ENCODE results near the gene MT3. TPM values are rescaled to one million over a fixed set of nuclear protein-coding genes. Genes with fewer than 3 reads are reported as not detected.

Gene MT3
- total RNA-seq: 1 to 10 TPM in 1 of 2 experiments, under 1 TPM in 1; 0.64 to 1.6 TPM

DNA sequence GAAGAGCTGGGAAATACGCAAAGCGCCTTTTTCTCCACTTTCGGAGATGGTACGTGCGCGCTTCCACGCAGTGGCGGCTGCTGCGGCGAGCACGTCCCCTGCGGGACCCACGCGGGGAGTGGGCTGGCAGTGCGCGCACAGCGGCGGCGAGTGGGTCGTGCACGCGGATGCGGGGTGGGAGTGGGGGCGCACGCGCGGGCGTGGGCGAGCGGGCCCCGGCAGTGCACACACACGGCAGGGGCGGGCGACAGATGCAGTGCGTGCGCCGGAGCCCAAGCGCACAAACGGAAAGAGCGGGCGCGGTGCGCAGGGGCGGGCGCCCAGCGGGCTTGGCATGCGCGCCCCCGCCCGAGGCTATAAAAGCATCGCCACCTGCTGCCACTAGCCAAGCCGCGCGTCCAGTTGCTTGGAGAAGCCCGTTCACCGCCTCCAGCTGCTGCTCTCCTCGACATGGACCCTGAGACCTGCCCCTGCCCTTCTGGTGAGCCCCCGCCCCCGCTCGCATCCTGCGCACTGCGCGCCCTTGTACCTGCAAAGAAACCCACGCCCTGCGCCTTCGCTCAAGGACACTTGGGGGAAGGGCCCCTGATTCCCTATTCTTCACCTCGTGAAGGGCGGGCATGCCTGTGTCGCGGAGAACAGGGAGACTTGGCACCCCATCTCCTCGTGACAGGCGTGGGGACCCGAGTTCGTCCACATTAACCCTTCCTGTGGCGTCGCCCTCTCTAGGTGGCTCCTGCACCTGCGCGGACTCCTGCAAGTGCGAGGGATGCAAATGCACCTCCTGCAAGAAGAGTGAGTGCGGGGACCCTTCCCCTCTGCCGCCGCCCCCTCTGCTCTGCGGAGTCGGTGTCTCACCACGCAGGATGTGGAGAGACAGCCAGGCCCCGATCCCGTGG, at the start of gene MT3:
Gene MT3, plus strand, starts transcription at position 388 of the 899 bp plus-strand sequence. Its CDS starts 63 bp downstream, at position 451.
- CTCF ChIA-PET: no interaction called here
- H3K9me3 Mint-ChIP-seq: no peaks in the 10 kb centered on the region
- no peak within 1 kb of the TSS for H3K27ac Mint-ChIP-seq
- H3K36me3 Mint-ChIP-seq (ENCODE audit: low read depth): no peaks in the 10 kb centered on the region
- H3K27me3 Mint-ChIP-seq (ENCODE audit: low read depth): peaks cover 18% of the 10 kb centered on the region
- peaks cover 9% of the 10 kb centered on the region for H3K4me1 Mint-ChIP-seq (ENCODE audit: low read depth)
- H3K4me3 Mint-ChIP-seq: peak within 1 kb of the TSS; percentile 73
- DNase-seq: peak; percentile 19
- intact Hi-C loops (cut with micrococcal nuclease): no loop called here

DNA sequence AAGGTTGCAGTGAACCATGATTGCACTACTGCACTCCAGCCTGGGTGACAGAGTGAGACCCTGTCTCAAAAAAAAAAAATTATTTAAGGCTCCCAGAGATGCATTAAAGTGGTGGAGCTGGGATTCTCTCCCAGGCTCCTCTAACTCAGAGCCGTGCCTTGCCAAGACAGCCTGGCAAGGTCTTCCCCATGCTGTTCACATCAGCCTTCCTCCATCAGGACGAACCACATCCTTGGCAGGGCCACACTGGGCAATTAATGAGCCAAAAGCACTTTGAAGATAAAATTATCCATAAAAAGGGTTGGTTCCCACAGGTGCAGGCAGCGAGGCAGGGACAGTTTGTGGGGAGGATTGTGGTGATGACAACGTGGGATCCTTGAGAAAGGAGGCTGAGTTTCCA, 49.7 kb upstream of the MT3 start:
- no peak overlapping the region for H3K27ac Mint-ChIP-seq
- no peaks in the 10 kb centered on the region for H3K4me1 Mint-ChIP-seq (ENCODE audit: low read depth)
- no peak overlapping the region for H3K4me3 Mint-ChIP-seq
- DNase-seq: no peak
- H3K36me3 Mint-ChIP-seq (ENCODE audit: low read depth): no peaks in the 10 kb centered on the region
- intact Hi-C loops (cut with micrococcal nuclease): no loop called here
- no peaks in the 10 kb centered on the region for H3K27me3 Mint-ChIP-seq (ENCODE audit: low read depth)
- H3K9me3 Mint-ChIP-seq: no peaks in the 10 kb centered on the region
- CTCF ChIA-PET: interaction anchor here (0.7 kb wide), 1 partner anchor 76 kb away, joined by 3 read pairs; no protein-coding TSS in a partner anchor

GRCh38 chr16:56542039-56542438, 47.3 kb upstream of the MT3 start:
- intact Hi-C loops (cut with micrococcal nuclease): no loop called here
- H3K4me1 Mint-ChIP-seq (ENCODE audit: low read depth): no peaks in the 10 kb centered on the region
- no peaks in the 10 kb centered on the region for H3K9me3 Mint-ChIP-seq
- no peaks in the 10 kb centered on the region for H3K36me3 Mint-ChIP-seq (ENCODE audit: low read depth)
- no peaks in the 10 kb centered on the region for H3K27me3 Mint-ChIP-seq (ENCODE audit: low read depth)
- no peak for DNase-seq
- H3K4me3 Mint-ChIP-seq: no peak overlapping the region
- CTCF ChIA-PET: no interaction called here
- no peak overlapping the region for H3K27ac Mint-ChIP-seq

- Mint-ChIP-seq H3K4me3 (no peak overlapping the region), H3K27me3 (ENCODE audit: low read depth) (no peaks in the 10 kb centered on the region), H3K27ac (no peak overlapping the region), H3K9me3 (no peaks in the 10 kb centered on the region), H3K36me3 (ENCODE audit: low read depth) (no peaks in the 10 kb centered on the region), H3K4me1 (ENCODE audit: low read depth) (peaks cover 17% of the 10 kb centered on the region)
- DNase-seq: no peak
- intact Hi-C loops (cut with micrococcal nuclease): no loop called here
- CTCF ChIA-PET: interaction anchor here (0.6 to 1.5 kb wide), 5 partner anchors 30 to 155 kb away, joined by 3 to 5 read pairs (median 3); no protein-coding TSS in a partner anchor
Observed at GRCh38 chr16:56547120-56547948, 42.0 kb upstream of the MT3 start.

DNA sequence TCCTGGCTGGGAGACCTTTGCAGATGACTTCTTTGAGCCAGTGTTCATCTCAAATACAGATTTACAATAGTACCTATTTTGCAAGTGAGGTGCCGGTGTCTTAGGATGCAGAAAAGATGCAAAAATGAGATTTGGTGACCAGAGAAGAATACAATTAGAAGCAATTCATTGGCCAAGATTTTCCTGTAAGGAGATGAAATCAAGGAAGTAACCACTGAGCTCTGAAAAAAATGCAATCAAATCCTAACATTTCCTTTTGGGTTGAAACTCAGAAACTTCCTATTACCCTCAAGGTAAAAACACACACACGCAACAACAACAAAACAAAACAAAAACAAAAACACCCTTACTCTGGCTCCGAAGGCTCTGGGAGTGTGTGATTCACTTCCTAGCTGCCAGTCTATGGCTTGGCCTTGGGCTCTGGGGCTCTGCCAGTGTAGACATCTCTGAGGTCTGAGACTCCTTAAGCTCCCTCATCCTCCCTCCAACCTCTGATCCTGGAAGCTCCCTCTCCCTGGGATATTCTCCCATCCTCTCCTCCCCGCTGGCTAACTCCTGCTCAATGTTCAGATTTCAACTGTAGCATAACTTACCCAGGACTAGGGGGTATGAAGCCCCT, 41.3 kb upstream of the MT3 start:
- intact Hi-C loops (cut with micrococcal nuclease): no loop called here
- H3K4me1 Mint-ChIP-seq (ENCODE audit: low read depth): peaks cover 17% of the 10 kb centered on the region
- no peak overlapping the region for H3K4me3 Mint-ChIP-seq

DNA sequence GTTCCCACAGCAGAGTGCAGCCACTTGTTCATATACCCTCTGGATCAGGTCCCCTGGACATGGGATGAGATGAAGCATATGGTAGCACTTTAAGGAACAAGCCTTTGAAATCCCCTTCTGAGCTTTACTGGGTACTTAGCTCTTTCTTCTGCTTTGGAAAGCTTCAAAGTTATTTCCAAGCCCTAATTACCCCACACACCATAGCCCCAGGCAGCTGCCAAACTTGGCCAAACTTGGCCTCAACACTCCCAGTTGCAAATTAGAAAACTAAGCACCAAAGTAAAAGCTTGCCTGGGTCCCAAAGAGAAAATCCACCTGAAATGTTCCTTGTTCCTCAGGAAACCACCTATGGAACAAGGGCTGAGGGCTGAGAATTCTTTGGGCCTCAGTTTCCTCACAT, 40.2 kb upstream of the MT3 start:
- CTCF ChIA-PET: interaction anchor here (2.1 kb wide), 1 partner anchor 153 kb away, joined by 8 read pairs; no protein-coding TSS in a partner anchor
- Mint-ChIP-seq H3K4me1 (ENCODE audit: low read depth) (peaks cover 17% of the 10 kb centered on the region), H3K27ac (no peak overlapping the region), H3K27me3 (ENCODE audit: low read depth) (peaks cover 2% of the 10 kb centered on the region), H3K36me3 (ENCODE audit: low read depth) (no peaks in the 10 kb centered on the region), H3K9me3 (no peaks in the 10 kb centered on the region), H3K4me3 (no peak overlapping the region)
- intact Hi-C loops (cut with micrococcal nuclease): no loop called here
- DNase-seq: no peak

More for the DNA sequence above, 41.3 kb upstream of the MT3 start:
- no peaks in the 10 kb centered on the region for H3K36me3 Mint-ChIP-seq (ENCODE audit: low read depth)
- no peaks in the 10 kb centered on the region for H3K9me3 Mint-ChIP-seq
- H3K27ac Mint-ChIP-seq: no peak overlapping the region
- H3K27me3 Mint-ChIP-seq (ENCODE audit: low read depth): no peaks in the 10 kb centered on the region
- DNase-seq: no peak
- CTCF ChIA-PET: interaction anchor here (1.2 to 2.1 kb wide), 3 partner anchors 29 to 154 kb away, joined by 3 to 8 read pairs (median 5); no protein-coding TSS in a partner anchor

- H3K4me1 Mint-ChIP-seq (ENCODE audit: low read depth): peaks cover 17% of the 10 kb centered on the region
- no peaks in the 10 kb centered on the region for H3K9me3 Mint-ChIP-seq
- H3K27me3 Mint-ChIP-seq (ENCODE audit: low read depth): peaks cover 2% of the 10 kb centered on the region
- no peak overlapping the region for H3K4me3 Mint-ChIP-seq
- peak; percentile 30 for DNase-seq
- no peak overlapping the region for H3K27ac Mint-ChIP-seq
- no peaks in the 10 kb centered on the region for H3K36me3 Mint-ChIP-seq (ENCODE audit: low read depth)
- intact Hi-C loops (cut with micrococcal nuclease): no loop called here
- CTCF ChIA-PET: interaction anchor here (2.1 kb wide), 1 partner anchor 152 kb away, joined by 8 read pairs; no protein-coding TSS in a partner anchor
Observed at GRCh38 chr16:56549744-56550385, 39.5 kb upstream of the MT3 start.

- H3K9me3 Mint-ChIP-seq: no peaks in the 10 kb centered on the region
- DNase-seq: no peak
- no peak overlapping the region for H3K4me3 Mint-ChIP-seq
- CTCF ChIA-PET: interaction anchor here (0.6 to 0.7 kb wide), 2 partner anchors 48 to 155 kb away, joined by 3 to 4 read pairs; no protein-coding TSS in a partner anchor
- no peaks in the 10 kb centered on the region for H3K36me3 Mint-ChIP-seq (ENCODE audit: low read depth)
- H3K27me3 Mint-ChIP-seq (ENCODE audit: low read depth): peaks cover 2% of the 10 kb centered on the region
- H3K27ac Mint-ChIP-seq: no peak overlapping the region
- intact Hi-C loops (cut with micrococcal nuclease): no loop called here
- peaks cover 17% of the 10 kb centered on the region for H3K4me1 Mint-ChIP-seq (ENCODE audit: low read depth)
Observed at GRCh38 chr16:56551796-56552738, 37.3 kb upstream of the MT3 start.

GRCh38 chr16:56554441-56554840, 34.9 kb upstream of the MT3 start:
- Mint-ChIP-seq H3K4me3 (no peak overlapping the region), H3K36me3 (ENCODE audit: low read depth) (no peaks in the 10 kb centered on the region), H3K9me3 (no peaks in the 10 kb centered on the region), H3K4me1 (ENCODE audit: low read depth) (peaks cover 5% of the 10 kb centered on the region), H3K27me3 (ENCODE audit: low read depth) (peaks cover 2% of the 10 kb centered on the region), H3K27ac (no peak overlapping the region)
- CTCF ChIA-PET: no interaction called here
- intact Hi-C loops (cut with micrococcal nuclease): no loop called here
- no peak for DNase-seq

- Mint-ChIP-seq H3K9me3 (no peaks in the 10 kb centered on the region), H3K36me3 (ENCODE audit: low read depth) (no peaks in the 10 kb centered on the region), H3K27ac (no peak overlapping the region), H3K4me3 (no peak overlapping the region), H3K27me3 (ENCODE audit: low read depth) (peaks cover 5% of the 10 kb centered on the region), H3K4me1 (ENCODE audit: low read depth) (no peaks in the 10 kb centered on the region)
- DNase-seq: no peak
- intact Hi-C loops (cut with micrococcal nuclease): no loop called here
- CTCF ChIA-PET: interaction anchor here (0.7 kb wide), 1 partner anchor 93 kb away, joined by 5 read pairs; no protein-coding TSS in a partner anchor
Observed at GRCh38 chr16:56558024-56558747, 31.1 kb upstream of the MT3 start.
